ENCODE measurements around the gene FBN3. TPM values are rescaled to one million over a fixed set of nuclear protein-coding genes. Genes with fewer than 3 reads are reported as not detected.
A peak's percentile ranks its signal among the peaks of the same experiment; 100 is the strongest.
"Not testable (repeated sequence)": the region's sequence is repeated elsewhere in the genome, so short reads cannot be mapped to it uniquely, and the experiment has no call there.

FBN3 gene
- polyA plus RNA-seq, 1 donor from 2014 or later = not detected

GRCh38 chr19:8158411-8159074 is 9.2 kb upstream of the FBN3 start:
- Mint-ChIP-seq H3K4me3 (no peak overlapping the region), H3K27me3 (no peaks in the 10 kb centered on the region), H3K36me3 (no peaks in the 10 kb centered on the region), H3K4me1 (peaks cover 10 to 14% (median 11%) of the 10 kb centered on the region in 3 donors), H3K9me3 (no peaks in the 10 kb centered on the region), H3K27ac (no peak overlapping the region)

DNA sequence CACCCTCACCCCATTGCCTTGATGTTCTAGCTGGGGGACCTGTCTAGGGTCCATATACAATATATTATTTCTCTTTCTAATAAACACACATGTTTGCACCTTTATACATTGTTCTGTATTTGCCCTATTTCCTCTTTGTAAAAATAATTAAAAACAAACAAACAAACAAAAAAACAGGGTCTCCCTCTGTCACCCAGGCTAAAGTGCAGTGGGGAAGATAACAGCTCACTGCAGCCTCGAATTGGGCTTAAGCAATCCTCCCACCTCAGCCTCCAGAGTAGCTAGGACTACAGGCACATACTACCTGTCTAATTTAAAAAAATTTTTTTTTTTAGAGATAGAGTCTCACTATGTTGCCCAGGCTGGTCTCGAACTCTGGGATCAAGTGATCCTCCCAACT is 5.9 kb upstream of the FBN3 start:
- Mint-ChIP-seq H3K36me3 (no peaks in the 10 kb centered on the region), H3K4me1 (peaks cover 5 to 12% (median 6%) of the 10 kb centered on the region in 3 donors), H3K4me3 (no peak overlapping the region), H3K9me3 (no peaks in the 10 kb centered on the region), H3K27ac (no peak overlapping the region), H3K27me3 (peaks cover 16% of the 10 kb centered on the region)

GRCh38 chr19:8154014-8154413 is 4.6 kb upstream of the FBN3 start:
- not testable (repeated sequence) for H3K4me3 Mint-ChIP-seq, H3K36me3 Mint-ChIP-seq, H3K9me3 Mint-ChIP-seq, H3K27ac Mint-ChIP-seq
- Mint-ChIP-seq H3K4me1 (peaks cover 6 to 12% (median 10%) of the 10 kb centered on the region in 3 donors), H3K27me3 (peaks cover 22% of the 10 kb centered on the region)

DNA sequence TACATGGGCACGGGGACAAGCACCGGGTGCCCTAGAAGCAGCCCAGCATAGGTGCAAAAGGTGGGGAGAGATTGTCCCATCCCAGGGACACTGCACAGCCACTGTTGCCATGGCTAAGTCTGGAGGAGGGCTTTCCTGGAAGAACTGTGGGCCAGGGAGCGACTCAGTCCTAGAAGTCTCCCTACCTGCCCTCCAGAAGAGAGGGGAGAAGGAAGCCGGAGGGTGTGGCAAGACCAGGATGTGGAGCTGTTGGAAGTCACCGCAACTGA is 2.3 kb upstream of the FBN3 start:
- Mint-ChIP-seq H3K9me3 (no peaks in the 10 kb centered on the region), H3K27ac (no peak overlapping the region), H3K4me3 (no peak overlapping the region), H3K27me3 (peaks cover 36% of the 10 kb centered on the region), H3K4me1 (peaks cover 5 to 12% (median 9%) of the 10 kb centered on the region in 3 donors), H3K36me3 (no peaks in the 10 kb centered on the region)

DNA sequence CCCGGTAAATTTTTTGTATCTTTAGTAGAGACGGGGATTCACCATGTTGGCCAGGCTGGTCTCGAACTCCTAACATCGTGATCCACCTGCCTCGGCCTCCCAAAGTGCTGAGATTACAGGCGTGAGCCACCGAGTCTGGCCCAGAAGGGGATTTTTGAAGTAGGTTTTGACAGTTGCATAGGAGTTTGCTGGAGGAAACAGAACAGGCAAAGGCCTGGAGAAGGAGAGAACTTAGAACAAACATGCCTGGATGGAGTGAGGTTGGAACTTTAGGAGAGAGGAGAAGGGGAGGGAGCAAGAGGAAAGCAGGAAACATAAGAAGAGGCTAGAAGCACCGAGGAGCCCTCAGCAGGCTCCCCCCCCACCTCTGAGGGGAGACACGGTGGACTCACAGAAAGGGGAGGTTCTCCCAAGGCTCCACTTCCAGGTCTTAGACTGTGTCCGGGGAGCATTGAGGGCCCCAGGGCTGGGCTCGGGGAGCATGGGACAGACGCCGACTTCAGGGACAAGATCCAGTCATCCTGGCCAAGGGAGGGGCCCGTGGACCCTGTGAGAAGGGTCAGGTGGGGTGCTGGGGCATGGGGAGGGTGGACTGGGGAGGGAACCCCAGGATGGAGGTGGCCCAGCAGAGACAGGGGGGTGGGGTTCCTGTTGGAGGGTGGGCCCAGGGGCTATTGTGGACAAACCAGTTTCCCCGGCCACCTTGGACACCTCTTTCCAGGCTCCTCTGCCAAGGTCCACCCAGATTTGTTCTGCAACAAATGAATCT is 1.8 kb upstream of the FBN3 start:
- Mint-ChIP-seq H3K4me1 (peaks cover 5 to 12% (median 9%) of the 10 kb centered on the region in 3 donors), H3K27me3 (peaks cover 36% of the 10 kb centered on the region), H3K27ac (no peak overlapping the region), H3K9me3 (no peaks in the 10 kb centered on the region), H3K36me3 (no peaks in the 10 kb centered on the region), H3K4me3 (no peak overlapping the region)

- no peaks in the 10 kb centered on the region for H3K36me3 Mint-ChIP-seq
- peak overlapping the region in 1 of 4 donors; percentile 78 for H3K4me3 Mint-ChIP-seq
- H3K27me3 Mint-ChIP-seq = peaks cover 36% of the 10 kb centered on the region
- H3K4me1 Mint-ChIP-seq = peaks cover 5 to 12% (median 9%) of the 10 kb centered on the region in 3 donors
- H3K27ac Mint-ChIP-seq = no peak overlapping the region
- no peaks in the 10 kb centered on the region for H3K9me3 Mint-ChIP-seq
These were observed 930 bp upstream of the FBN3 start for GRCh38 chr19:8150178-8150865.

- peaks cover 44% of the 10 kb centered on the region for H3K27me3 Mint-ChIP-seq
- H3K4me3 Mint-ChIP-seq = peak overlapping the region in 3 of 4 donors; percentile 47 to 87 (median 62)
- H3K9me3 Mint-ChIP-seq = no peaks in the 10 kb centered on the region
- H3K27ac Mint-ChIP-seq = no peak overlapping the region
- H3K36me3 Mint-ChIP-seq = no peaks in the 10 kb centered on the region
- H3K4me1 Mint-ChIP-seq = peaks cover 3 to 9% (median 5%) of the 10 kb centered on the region in 3 donors
These were observed 757 bp downstream of the FBN3 start for GRCh38 chr19:8148410-8149260.

GRCh38 chr19:8148088-8148409 is 1.3 kb downstream of the FBN3 start:
- Mint-ChIP-seq H3K36me3 (no peaks in the 10 kb centered on the region), H3K27ac (no peak overlapping the region), H3K4me1 (peaks cover 3 to 9% (median 5%) of the 10 kb centered on the region in 3 donors), H3K4me3 (peak overlapping the region in 2 of 4 donors; percentile 62 to 87), H3K9me3 (no peaks in the 10 kb centered on the region), H3K27me3 (peaks cover 40% of the 10 kb centered on the region)

DNA sequence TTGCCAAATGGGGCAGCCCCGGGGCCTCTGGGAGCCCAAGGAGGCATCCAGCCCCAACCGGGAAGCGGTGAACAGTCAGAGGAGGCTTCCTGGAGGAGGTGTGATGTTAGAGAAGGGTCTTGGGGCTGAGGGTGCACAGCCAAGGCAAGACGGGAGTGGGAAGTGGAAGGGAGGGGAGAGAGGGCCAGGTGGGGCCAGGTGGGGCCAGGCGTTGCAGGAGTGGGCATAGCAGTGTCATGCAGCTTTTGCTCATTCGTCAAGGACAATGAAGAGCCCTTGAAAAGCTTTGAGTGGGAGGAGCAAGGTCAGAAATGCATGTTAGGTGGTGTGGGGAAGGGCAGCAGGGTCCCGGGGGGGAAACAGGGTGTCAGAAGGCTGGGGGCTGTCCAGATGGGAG is 1.8 kb downstream of the FBN3 start:
- Mint-ChIP-seq H3K9me3 (no peaks in the 10 kb centered on the region), H3K36me3 (no peaks in the 10 kb centered on the region), H3K27ac (no peak overlapping the region), H3K4me3 (peak overlapping the region in 1 of 4 donors; percentile 67), H3K4me1 (peaks cover 3 to 9% (median 5%) of the 10 kb centered on the region in 3 donors), H3K27me3 (peaks cover 37% of the 10 kb centered on the region)

GRCh38 chr19:8146877-8147581 is 2.4 kb downstream of the FBN3 start:
- Mint-ChIP-seq H3K9me3 (no peaks in the 10 kb centered on the region), H3K4me1 (peaks cover 3 to 9% (median 5%) of the 10 kb centered on the region in 3 donors), H3K36me3 (no peaks in the 10 kb centered on the region), H3K27me3 (peaks cover 40% of the 10 kb centered on the region), H3K27ac (no peak overlapping the region), H3K4me3 (no peak overlapping the region)

- H3K4me3 Mint-ChIP-seq = no peak overlapping the region
- no peak overlapping the region for H3K27ac Mint-ChIP-seq
- H3K27me3 Mint-ChIP-seq = peaks cover 24% of the 10 kb centered on the region
- H3K36me3 Mint-ChIP-seq = no peaks in the 10 kb centered on the region
- peaks cover 3 to 5% (median 5%) of the 10 kb centered on the region in 3 donors for H3K4me1 Mint-ChIP-seq
- H3K9me3 Mint-ChIP-seq = no peaks in the 10 kb centered on the region
These were observed 5.0 kb downstream of the FBN3 start for GRCh38 chr19:8144273-8144995.

DNA sequence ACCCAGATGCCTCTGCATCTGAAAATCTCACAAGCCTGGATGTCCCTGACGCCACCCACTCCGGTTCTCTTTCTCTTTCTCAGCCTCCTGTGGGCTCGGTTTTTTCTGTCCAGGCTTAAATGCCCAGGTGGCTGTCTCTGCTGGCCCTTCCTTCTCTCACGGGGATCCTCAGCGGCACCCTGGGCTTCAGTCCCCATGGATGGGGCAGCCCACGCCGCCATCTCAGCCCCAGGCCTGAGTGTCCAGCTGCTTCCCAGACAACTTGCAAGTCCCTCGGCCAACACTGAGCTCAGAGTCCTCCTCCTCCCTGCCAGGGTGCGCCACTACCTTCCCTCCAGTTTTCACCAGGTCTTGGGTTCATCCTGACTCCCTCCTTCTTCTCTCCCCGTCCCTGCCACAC is 6.4 kb downstream of the FBN3 start:
- Mint-ChIP-seq H3K9me3 (no peaks in the 10 kb centered on the region), H3K27ac (no peak overlapping the region), H3K36me3 (peaks cover 1% of the 10 kb centered on the region), H3K4me1 (peaks cover 0 to 1% (median 0%) of the 10 kb centered on the region in 3 donors), H3K27me3 (peaks cover 17% of the 10 kb centered on the region), H3K4me3 (peak overlapping the region in 1 of 4 donors; percentile 13)

DNA sequence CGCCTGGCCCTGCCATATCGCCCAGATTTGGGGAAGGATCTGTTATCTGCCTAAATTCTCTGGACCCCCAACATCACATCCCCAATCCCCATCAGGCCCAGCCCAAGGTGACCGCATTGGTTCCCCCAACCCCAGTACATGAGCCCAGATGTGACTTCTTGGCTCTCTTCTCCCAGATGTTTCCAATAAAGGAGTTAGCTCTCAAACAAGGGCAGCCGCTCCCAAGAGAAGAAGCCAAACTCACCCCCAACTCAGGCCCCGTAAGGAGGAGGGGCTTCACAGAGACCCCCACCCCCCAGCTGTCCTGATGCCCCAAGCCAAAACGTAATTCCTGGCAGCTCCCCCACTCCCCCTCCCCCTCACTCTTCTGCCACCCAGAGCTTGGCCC is 6.9 kb downstream of the FBN3 start:
- peaks cover 13% of the 10 kb centered on the region for H3K27me3 Mint-ChIP-seq
- H3K27ac Mint-ChIP-seq = peak overlapping the region in 1 of 3 donors; percentile 53
- peaks cover 1% of the 10 kb centered on the region for H3K36me3 Mint-ChIP-seq
- no peaks in the 10 kb centered on the region for H3K4me1 Mint-ChIP-seq
- no peaks in the 10 kb centered on the region for H3K9me3 Mint-ChIP-seq
- no peak overlapping the region for H3K4me3 Mint-ChIP-seq
